NCI-H2196 (cell line): ENCODE results near the gene MMD2.
"Not testable (repeated sequence)": the region's sequence is repeated elsewhere in the genome, so short reads cannot be mapped to it uniquely, and the experiment has no call there.

Experiments
- DNase-seq: peaks from one replicate; lab custom pipeline; 2025; ENCODE audit not compliant: unreplicated experiment; lab: John Stamatoyannopoulos, UW

Gene MMD2, protein sequence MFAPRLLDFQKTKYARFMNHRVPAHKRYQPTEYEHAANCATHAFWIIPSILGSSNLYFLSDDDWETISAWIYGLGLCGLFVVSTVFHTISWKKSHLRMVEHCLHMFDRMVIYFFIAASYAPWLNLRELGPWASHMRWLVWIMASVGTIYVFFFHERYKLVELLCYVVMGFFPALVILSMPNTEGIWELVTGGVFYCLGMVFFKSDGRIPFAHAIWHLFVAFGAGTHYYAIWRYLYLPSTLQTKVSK

DNA sequence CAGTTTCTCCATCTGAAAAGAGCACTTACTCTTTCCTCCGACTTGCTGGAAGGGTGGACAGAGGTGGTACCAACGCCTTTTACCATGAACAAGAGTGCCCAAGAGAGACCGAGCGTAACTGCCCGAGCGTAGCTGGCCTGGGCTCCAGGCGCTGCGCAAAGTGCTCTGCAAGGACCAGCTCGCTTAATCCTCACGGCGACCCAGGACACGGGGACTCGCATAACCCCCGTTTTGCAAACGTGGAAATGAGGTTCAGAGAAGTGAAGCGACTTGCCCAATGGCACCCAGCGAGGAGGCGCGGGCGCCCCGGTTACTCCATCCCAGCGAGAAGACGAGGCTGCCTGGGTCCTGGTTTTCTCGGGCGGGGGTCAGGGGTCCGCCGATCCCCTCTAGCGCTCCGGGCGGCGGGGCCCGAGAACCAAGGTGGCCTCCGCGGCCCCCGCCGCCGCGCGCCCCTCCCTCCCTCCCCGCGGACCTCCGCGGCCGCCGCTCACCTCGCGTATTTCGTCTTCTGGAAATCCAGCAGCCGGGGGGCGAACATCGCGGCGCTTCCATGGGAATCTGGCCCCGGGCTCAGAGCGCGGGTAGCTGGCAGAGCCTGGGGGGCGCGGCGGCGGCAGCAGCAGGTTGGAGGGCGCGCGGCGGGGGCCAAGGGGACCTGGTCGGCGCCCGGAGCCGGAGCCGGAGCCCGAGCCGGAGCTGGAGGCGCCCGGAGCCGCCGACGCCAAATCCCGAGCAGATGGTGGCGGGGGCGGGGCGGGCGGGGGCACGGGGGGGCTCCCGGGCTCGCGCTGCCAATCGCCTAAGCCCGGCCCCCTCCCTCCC is at the start of gene MMD2:
MMD2 (minus strand) TSS at position 711 of the 825 bp plus-strand sequence; CDS start at position 541, 170 bp downstream.
- peak; percentile 7 for DNase-seq

DNA sequence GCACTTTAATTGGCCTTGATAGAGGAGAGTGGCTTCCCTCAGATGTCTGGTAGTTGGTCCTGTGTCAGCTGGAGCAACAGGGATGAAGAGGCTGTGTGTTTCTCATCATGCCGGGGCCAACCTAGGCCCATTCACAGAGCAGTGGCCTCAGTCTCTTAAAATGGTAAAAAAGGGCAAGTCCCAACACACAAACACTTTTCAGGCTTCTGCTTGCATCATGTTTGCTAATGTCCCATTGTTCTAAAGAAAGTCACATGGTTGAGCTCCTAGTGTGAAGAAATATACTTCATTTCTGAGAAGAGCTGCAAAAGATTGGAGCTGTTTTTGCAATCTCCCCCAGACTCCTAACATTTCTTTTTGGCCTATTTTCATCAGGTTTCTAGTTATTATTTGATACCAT is 46.1 kb upstream of the MMD2 start:
- DNase-seq, result no peak

DNA sequence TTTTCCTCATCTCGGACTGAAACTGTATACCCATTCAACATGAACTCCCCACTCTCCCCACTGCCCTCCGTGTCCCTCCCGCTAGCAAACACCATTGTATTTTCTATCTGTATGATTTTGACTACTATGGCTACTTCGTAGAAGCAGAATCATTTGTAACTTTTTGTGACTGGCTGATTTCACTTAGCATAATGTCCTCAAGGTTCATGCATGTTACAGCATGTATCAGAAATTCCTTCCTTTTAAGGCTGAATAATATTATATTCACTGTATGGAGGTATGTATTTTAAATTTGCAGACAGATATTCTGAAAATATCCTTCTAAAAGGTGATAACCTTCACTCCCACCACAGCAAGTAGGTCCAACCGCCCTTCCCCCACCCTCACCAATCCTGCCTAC is 42.9 kb upstream of the MMD2 start:
- DNase-seq, result no peak

DNA sequence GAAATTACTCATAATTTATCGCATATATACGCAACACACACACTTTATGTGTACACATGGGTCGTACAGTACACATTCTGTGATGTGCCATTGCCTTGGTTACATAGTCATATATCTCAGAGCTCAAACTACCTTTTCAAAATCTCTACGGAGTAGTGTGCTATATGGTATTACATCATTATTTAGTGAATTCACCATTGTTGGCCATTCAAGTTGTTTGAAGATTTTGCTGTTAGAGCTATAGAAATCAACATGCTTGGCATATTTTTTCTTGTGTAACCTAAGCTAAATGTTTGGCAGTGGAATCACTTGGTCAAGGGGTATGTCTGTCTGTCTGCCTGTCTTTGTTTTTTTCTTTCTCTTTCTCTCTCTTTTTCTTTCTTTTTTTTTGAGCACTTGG is 42.0 kb upstream of the MMD2 start:
- no peak for DNase-seq

DNA sequence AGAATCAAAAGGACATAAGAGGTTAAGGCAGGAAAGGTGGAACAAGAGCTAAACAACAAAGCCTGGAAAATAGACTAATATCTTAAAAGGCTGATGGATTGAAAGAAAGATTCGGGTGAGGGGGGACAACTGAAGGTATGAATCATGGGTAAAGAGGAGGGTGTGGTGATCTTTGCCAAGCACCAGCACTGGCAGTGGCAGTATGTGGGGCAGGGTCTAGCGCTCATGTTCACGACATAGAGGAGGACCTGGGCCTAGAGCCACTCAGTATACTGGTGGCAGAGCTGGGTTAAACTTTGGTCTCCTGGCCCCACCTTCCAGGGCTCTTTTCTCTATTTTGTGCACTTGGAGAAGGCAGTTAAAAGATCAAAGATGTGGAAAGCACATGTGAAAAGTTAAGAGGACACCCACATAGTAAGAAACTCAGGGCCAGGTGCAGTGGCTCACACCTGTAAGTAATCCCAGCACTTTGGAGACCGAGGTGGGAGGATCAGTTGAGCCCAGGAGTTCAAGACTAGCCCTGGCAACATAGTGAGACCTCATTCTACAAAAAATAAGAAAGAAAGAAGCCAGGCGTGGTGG is 40.5 kb upstream of the MMD2 start:
- no peak for DNase-seq

DNA sequence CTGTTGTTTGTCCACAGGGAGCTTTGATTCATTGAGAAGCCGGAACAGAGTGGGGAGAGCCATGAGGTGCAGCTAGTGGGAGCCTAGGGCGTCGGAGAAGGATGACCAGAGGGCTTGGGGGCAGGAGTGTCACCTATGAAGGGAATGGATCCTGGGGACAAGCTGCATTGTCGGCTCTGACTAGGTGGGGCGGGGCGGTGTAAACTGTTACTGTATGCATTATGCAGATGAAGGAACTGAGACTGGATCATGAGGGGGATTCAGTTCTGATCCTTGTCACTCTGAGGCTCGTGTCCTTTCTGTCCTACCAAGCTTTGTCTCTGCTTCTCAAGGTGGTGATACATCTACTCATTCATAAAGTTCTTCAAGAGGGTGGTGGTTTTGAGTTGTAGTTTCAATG is 39.9 kb upstream of the MMD2 start:
- DNase-seq, result no peak

DNA sequence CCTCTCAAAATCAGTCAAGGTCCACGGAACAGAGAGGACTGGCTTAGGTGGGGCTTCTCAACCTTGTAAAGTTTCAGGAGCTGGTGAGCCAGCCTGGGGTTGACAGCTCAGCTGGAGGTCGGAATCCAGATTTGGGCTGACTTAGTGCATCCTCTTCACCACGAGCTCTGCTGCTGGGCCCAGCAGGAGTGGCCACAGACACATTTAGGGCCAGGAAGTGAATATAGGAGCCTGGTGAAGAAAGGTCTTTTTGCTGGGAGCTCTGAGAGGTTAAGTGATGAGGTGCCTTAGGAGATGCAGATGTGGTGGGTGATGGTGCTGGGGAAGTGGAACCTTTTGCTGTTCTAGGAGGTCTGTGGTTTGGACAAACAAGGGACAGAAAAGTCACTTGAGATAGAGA is 39.3 kb upstream of the MMD2 start:
- no peak for DNase-seq

DNA sequence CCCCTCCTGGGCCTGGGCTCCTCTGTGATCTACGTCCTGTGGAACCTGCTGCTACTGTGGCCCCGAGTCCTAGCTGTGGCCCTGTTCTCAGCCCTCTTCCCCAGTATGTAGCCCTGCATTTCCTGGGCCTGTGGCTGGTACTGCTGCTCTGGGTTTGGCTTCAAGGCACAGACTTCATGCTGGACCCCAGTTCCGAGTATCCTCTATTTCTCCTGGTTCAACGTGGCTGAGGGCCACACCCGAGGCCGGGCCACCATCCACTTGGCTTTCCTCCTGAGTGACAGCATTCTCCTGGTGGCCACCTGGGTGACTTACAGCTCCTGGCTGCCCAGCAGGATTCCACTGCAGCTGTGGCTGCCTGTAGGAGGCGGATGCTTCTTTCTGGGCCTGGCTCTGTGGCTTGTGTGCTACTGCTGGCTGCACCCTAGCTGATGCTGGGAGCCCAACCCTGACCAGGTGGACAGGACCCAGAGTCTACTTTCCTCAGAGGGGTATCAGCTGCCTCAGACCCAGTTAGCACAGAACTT is 37.8 kb upstream of the MMD2 start:
- no peak for DNase-seq

DNA sequence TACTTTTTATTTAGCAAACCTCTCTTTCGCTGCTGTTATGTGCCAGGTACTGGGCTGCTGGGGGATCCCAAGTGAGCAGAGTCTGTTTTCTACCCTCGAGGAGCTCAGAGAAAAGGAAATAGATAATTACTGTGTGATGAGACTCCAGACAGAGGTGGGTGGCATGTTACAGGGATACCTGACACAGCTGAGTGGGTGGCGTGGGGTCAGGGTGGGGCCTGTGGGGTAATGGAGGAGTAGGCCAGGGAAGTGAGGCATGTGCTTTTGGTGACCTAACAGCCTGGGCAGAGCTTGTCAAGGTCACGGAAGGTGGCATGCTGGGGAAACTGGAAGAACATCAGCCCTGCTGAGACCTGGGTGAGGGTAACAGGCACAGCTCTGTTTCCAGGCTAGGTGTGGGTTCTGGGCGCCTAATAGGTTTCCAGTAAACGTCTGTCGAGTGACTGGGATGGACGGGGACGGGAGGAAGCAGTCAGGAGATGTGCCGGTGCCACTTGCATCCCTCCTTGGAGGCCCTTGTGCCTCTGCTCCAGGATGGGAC is 36.5 kb upstream of the MMD2 start:
- DNase-seq, result no peak

DNA sequence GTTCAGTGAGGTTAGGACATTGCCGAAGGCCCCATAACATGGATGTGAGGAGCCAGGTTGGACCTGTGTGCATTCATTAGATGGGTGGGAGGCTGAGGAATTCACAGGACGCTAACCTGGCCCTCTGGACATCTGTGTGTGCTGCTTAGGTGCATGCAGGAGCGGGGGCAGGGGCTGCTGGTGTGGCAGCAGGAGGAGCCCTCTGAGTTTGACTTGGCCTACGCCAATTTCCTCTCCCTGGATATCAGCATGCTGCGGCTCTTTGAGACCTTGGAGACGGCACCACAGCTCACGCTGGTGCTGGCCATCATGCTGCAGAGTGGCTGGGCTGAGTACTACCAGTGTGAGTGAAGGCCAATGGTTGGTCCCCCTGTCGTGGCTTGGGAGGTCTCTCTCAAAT is 34.5 kb upstream of the MMD2 start:
- no peak for DNase-seq

DNA sequence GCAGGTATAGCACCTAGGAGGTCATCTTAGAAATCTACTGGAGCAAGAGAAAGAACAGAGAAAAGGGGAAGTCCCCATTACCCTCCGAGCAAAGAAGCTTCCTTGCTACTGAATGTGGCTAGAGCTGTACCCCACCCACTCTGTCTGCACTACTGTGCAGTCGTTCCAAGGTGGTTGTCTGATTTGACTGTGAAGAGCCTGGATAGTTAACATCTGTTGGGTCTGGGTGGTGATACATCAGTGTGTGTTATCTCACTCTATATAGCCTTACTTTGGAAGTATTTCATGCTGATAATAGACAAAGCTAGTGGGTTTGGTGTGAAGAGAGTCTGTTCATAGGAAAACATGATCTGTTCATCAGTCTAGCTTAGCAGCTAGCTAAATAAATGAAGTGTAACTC is 23.8 kb upstream of the MMD2 start:
- not testable (repeated sequence) for DNase-seq

DNA sequence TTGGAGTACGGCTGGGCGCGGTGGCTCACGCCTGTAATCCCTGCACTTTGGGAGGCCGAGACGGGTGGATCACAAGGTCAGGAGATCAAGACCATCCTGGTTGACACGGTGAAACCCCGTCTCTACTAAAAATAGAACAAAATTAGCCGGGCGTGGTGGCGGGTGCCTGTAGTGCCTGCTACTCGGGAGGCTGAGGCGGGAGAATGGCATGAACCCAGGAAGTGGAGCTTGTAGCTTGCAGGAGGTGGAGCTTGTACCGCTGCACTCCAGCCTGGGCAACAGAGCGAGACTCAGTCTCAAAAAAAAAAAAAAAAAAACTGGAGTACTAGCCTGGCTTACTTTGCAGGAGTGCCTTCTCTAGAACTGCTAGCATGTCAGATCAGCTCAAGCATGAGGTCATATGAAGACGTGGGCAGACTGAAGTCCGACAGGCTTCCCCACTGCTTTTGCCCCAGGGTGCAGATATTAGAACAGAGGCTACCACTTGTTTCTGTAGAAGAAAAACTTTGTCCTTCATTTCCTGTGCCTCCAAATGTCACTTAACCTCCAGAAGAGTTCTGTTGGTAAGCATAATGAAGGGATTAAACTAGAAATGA is 22.4 kb upstream of the MMD2 start:
- DNase-seq, result not testable (repeated sequence)

DNA sequence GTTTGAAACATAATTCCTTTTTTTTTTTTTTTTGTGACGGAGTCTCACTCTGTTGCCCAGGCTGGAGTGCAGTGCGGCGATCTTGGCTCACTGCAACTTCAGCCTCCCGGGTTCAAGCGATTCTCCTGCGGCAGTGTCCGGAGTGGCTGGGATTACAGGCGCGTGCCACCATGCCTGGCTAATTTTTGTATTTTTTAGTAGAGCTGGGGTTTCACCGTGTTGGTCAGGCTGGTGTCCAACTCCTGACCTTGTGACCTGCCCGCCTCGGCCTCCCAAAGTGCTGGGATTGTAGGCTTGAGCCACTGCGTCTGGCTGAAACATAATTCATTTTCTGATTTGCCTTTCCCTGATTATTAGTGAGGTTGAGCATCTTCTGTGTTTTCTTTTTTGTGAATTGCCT is 16.6 kb upstream of the MMD2 start:
- DNase-seq, result not testable (repeated sequence)

DNA sequence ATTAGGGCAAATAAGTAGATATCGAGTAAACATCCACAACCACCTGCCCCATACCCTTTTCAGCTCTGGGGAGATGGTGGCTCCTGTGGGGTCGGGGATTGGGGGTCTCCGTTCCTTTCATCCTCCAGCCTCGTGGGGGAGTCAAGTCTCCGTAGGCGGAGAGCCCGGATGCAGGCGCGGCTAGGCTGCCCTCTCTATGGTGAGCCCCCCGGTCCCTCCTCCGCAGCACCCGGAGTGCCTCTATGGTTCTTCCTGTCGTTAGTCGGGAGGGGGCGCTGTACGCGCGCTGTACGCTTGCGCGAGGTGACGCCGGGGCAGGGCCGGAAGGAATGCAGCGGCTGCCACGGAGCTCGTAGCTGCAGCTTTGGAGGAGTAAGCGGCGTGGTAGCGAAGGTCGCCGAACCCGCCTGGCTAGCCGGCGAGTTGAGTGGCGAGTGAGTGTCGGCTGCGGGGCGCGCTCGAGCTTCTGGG is 14.8 kb upstream of the MMD2 start:
- peak; percentile 95 for DNase-seq

DNA sequence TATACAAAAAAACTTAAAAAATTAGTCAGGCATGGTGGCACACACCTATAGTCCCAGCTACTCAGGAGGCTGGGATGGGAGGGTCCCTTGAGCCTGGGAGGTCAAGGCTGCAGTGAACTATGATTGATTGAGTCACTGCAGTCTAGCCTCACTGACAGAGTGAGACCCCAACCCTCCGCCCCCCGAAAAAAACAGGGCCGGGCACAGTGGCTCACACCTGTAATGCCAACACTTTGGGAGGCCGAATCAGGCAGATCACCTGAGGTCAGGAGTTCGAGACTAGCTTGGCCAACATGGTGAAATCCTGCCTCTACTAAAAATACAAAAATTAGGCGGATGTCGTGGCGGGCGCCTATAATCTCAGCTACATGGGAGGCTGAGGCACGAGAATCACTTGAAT is 13.5 kb upstream of the MMD2 start:
- DNase-seq, result not testable (repeated sequence)

DNA sequence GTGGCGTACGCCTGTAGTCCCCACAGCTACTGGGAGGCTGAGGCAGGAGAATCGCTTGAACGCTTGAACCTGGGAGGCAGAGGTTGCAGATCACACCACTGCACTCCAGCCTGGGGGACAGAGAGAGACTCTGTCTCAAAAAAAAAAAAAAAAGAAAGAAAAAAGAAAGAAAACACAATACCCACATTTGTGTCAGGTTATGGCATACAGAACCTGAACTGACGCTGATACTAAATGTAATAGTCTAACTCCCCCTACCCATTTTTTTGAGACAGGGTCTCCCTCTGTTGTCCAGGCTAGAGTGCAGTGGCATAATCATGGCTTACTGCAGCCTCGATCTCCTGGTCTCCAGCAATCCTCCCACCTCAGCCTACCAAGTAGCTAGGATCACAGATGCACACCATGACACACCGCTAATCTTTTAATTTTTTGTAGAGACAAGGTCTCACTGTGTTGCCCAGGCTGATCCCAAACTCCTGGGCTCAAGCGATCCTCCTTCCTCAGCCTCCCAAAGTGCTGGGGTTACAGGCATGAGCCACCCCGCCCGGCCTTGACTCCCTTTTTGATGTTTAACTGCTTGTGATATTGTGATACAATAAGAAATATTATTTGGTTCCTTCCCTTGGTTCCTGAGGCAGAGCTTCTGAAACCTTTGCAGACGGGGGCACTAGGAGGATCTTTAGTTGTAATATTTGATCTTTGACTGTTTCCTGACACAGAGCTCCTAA is 6.5 kb upstream of the MMD2 start:
- no peak for DNase-seq

DNA sequence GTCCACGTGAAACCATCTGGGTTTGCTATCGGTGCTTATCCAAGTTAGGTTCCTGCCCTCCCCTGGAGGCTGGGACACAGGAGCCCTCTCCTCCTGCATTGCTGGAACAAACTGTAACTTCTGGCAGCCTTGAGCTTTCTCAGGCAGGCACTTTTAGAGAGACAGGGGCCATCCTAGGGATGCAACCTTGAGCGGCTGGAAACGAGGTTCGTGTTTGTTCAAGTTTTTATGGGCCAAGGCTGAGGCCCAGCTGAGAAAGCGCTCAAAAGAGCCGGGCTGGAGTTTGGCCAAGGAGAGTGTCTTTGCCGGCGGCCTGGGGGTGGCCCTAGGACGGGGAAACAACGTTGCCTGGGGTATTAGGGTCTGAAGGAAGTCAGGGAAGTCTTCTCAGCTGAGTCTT is 5.5 kb upstream of the MMD2 start:
- DNase-seq, result no peak

DNA sequence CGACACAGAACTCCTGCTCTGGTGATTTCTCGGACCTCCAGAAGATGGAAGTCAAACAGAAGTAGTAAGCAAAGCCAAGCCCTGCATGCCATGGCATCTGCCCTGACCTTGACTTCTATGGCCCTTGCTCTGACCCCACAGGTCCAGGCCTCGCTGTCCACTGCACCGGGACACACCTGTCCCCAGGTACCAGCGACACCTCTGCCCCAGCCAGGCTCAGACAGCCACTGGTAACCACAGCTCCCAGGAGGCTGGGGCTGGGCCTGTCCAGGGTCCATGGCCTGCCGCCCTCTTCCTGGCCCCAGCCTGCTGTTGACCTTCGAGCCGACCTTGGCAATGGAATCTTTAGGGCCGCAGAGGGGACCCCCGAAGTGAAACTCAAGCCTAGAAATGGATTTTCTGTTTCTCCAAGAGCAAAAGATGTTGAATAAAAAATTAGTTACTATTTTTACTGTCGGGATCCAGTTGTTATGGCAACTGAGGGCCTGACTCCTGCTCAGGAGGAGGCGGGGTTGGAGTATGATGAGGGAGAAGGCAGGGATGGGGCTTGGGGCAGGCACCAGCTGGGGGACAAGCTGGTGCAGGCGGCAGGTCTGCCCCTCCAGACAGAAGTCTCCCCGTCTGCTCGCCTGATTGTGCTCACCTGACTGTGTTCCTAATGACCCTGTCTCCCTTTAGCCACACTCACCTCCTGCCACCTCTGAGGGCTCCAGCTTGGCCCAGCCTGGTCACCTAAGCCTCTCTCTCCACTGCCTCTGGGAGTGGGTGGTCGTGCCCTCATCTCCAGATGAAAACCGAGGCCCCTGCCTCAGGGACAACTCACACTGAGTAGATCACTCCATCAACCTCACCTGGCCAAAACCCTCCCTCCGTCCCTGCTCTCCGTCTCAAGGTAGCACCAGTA is 4.1 kb upstream of the MMD2 start:
- DNase-seq, result no peak

DNA sequence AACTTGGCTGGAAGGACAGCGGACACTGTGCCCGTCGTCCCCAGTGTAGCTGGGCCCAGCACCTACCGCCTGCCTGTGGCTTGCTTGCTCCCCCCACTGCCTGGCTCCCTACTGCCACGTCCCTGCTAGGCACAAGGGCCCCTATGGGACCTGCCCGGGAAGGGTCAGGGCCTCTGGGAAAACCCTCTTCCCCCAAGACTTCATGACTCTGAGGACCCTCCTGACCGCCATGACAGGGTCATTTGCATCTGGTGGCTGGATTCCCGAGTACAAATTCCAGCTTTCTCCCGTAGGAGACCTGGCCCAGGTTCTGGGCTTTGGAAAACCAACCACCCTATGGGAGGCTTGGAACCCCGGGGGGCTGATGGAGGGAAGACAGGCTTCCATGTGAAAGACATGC is 1.4 kb upstream of the MMD2 start:
- DNase-seq, result no peak

DNA sequence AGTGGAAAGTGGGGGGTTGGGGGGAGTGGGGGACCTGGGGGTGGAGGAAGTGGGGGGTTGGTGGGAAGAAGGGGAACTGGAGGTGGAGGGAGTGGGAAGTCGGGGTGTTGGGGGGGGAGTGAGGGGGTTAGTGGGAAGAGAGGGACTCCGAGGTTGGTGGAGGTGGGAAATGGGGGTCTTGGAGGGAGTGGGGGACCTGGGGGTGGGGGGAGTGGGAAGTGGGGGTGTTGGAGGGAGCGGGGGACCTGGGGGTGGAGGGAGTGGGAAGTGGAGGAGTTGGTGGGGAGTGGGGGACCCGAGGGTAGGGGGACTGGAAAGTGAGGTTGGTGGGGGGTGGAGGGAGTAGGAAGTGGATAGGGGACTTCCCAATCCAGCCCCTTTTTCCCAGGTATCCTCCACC is 906 bp upstream of the MMD2 start:
- DNase-seq, result no peak
